ENCODE measurements around the gene ANKLE1.
A peak's percentile ranks its signal among the peaks of the same experiment; 100 is the strongest.

ANKLE1 gene

DNA sequence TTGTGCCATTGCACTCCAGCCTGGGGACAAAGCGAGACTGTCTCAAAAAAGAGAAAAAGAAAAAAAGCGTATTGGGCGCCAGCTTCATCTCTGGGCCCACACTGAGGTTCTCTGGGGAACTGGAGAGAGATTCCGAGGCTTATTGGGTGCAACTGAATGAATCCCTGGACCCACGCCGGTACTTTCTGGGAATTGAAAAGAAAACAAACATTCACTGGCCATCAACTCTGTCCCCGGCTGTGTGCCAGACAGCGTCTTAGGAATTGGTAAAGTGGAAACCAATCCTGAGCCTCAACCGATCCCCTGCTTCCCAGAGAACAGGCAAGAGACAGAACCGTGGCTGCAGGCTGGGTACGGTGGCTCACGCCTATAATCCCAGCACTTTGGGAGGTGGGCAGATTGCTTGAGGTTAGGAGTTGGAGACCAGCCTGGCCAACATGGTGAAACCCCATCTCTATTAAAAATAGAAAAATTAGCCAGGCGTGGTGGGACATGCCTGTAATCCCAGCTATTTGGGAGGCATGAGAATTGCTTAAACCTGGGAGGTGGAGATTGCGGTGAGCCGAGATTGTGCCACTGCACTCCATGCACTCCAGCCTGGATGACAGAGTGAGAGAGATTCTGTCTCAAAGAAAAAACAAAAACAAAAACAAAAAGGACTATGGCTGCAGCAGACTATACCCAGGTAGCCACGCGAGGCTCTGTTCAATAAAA, 44.3 kb downstream of the ANKLE1 start:
- no peak for DNase-seq (ENCODE audit: low read depth)

DNA sequence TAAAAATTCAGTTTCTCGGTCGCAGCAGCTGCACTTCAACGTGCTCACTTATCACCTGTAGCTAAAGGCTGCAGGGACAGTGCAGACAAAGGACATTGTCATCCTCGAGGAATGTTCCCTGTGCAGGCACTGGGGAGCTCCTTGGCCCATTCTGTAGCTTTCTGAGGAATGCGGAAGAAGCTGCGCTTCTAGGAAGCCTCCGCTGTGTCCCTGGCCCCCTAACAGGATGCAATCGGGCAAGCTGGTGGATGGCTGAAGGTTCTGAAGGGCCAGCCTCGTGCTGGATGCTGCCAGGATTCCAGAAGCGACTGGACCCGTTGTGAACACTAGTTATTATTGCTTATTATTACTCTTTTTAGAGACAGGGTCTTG, 44.9 kb downstream of the ANKLE1 start:
- no peak for DNase-seq (ENCODE audit: low read depth)

DNA sequence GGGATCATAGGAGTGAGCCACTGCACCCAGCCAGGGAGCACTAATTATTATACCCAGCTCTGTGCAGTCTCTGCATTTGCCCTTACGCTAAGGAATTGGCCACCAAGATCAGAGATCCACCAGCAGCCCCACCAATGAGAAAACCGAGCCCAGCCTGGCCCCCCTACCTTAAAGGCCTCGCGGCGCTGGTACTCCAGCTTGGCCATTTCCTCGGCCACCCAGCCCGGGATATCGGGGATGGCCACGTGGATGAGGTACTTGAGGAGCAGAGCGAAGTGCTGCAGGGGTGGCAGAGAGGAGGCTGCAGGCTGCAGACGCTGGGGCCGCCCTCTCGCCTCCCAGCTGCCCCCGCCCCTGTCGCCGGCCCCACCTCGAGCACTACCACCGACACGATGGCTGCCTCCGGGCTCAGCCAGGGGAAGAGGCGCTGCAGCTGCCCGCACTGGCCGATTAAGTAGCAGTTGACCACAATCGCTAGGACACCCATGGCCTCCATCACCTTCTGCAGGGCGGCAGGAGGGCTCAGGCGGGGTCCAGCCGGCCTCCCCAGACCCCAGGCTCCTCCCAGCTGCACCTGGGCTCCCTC, 45.5 kb downstream of the ANKLE1 start:
- DNase-seq (ENCODE audit: low read depth): no peak

DNA sequence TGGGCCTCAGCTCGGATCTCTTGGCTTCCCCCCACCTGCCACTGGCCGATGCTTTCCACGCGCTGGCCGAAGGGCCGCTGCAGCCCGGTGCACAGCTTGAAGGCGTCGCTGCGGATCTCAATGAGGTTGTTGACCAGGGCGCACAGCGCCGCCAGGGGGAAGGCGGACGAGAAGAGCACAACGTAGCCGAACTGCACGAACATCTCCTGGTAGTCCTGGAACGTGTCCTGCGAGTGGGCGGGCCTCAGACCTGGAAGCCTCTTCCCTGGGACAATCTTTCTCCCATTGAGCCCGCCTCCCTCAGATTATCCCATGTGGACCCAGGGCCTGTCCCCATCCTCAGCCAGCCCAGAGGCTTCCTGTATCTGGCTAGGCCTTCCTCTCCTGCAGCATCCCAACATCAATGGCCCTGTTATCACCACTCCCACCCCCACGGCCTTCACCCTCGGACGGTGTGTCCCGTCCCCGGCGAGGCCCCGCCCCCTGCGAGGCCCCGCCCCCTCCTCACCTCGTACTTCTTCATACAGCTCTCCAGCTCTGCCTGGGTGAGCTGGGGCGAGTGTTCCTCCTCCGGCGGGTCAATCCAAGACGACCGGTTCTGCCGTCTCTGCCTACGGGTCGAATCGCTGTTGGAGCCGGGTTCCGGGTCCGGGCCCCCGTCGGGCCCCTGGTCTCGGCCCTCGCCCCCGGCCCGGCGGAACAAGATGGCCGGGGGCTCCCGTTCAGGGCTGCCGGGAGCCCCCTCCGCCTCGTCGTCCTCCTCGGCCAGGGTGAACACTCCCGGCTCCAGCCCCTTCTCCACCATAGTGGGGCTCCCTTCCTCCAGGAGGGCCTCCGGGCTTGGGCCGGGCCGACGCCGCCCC, 46.2 kb downstream of the ANKLE1 start:
- no peak for DNase-seq (ENCODE audit: low read depth)

DNA sequence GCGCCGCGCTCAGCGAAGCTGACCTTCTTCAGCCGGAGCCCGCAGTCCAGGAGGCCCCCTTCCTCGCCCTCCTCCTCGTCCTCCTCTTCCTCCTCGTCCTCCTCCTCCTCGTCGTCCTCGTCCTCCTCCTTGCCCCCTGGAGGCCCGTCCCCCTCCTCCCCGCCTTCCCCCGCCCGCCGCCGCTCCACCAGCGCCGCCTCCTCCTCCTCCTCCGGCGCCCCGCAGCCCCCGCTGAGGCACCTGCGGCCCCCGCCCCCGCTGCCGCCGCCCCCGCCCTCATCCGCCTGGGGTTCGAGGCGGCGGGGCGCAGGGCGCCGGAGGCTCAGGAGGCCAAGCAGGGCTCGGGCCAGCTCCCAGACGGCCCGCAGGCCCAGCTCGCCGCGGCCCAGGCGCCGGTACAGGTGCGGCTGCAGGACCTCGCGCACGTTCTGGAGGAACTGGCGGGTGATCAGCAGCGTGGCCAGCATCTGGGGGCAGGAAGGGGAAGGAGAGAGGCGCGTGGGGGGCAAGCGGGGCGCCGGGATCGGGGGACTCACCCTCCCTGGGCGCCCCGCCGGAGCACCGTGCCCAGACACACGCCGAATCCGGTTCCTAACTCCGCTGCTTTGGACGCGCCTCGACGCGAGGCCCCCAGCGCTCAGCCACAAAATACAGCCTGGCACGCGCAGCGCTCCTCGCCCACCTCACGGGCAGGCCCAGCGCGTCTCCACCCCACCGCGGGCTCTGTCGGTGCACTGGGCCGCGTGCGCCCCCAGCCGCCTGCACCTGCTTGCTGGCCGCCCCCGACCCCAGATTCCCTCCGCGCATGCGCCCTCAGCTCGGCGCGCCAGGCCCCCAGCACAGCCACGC, 47.0 kb downstream of the ANKLE1 start:
- DNase-seq (ENCODE audit: low read depth): no peak

DNA sequence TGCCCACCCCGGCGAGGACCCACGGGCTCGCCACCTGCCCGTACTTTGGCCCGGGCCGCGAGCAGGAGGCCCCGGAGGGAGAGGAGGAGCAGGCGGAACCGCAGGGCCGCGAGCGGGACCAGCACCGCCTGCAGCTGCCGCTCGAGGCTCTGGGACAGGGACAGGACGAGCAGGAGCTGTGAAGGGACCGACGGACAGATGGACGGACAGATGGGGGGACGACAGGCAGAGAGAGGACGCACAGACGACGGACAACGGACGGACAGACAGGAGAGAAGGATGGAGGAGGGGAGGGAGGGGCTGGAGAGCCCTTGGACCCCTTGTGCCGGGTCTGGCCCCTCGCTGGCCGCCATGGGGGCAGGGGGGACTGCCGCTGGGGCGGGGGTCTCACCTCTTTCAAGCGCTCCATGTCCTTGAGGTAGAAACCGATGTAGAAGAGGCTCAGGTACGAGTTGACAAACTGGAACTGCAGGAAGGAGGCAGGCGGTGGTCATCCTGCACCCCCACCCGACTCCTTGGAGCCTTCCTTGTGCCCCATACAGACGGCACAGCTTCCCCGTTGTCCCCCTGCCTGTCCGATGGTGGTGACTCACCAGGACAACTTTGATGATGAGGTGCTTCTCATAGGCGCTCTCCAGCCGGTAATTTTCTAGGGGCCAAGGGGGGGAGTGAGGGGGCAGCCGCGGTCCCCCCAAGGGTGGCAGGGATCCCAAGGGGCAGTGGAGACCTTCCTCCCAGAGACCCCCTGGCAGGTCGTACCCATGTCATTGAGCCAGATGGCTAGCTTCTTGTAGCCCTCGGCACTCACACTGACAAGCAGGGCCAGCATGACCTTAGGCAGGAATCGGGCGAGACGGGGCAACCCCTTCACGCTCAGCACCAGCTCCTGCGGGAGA, 47.9 kb downstream of the ANKLE1 start:
- DNase-seq (ENCODE audit: low read depth): no peak

DNA sequence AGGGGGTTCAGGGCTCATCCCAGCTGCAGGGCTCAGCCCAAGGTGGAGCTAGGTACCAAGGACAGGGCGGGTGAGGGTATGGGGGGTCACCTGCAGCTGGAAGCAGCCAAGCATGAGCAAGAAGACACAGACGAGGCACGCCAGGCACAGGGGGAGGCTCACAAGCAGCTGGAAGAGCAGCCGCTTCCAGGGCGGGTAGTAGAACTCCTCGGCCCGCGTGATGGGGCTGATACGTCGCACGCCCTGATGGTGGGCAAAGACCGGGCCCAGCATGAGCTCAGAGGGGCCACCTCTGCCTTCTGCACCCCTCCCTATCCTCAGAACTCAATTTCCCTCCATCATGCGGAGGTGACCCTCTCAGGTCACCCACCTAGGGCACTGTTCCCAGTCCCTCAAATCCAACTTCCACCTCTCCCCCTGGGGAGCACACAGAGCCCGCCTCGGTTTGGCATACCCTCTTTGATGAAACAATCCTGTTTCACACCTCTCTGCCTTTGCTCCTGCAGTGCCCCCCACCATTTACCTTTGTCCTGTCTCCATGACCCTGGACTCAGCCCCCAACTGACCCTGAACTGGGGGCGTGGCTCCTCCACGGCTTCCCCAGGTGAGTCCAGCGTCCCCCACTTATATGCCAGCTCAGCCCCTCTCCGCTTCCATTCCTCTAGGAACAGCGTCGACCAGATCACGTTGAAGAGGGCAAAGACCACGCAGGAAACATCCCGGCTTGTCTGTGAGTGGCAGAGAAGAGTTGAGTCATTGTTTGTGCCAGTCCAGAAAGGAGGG, 48.8 kb downstream of the ANKLE1 start:
- no peak for DNase-seq (ENCODE audit: low read depth)

DNA sequence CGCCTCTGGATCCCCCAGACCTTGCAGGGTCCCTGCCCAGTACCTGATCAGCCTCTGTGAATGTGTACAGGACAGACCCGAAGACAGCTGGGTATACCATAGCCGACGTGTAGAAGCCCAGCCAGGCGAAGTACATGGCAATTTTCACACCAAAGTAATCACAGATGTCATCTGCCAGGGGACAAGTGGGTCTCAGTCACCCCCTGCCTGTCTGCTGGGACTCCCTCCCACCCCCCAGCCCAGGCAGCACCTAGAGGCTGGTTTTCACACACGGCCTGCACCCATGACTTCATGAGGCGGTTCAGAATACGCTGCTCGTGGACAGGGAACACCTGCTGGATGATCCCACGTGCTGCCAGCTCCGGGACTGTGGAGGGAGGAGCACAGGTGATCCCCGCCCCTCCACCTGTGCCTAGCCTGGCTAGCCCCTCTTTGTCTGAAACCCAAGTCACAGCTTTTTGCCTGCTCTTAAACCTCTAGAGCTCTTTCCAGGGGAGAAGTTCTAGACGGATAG, 49.4 kb downstream of the ANKLE1 start:
- DNase-seq (ENCODE audit: low read depth): no peak

DNA sequence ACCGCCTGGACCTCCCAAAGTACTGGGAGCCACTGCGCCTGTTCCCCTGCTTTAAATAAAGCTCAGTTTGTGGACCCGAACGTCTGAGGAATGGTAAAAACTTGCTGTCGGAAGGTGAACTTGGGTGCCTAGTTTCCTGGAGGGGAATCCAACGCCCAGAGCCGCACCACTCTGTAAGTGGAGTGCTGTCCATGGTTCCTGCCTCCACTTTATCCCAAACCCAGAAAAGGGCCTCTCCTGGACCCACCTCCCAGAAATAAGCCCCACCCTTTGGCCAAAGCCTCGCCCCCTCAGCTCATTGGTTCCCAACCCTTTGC, 50.6 kb downstream of the ANKLE1 start:
- no peak for DNase-seq (ENCODE audit: low read depth)

DNA sequence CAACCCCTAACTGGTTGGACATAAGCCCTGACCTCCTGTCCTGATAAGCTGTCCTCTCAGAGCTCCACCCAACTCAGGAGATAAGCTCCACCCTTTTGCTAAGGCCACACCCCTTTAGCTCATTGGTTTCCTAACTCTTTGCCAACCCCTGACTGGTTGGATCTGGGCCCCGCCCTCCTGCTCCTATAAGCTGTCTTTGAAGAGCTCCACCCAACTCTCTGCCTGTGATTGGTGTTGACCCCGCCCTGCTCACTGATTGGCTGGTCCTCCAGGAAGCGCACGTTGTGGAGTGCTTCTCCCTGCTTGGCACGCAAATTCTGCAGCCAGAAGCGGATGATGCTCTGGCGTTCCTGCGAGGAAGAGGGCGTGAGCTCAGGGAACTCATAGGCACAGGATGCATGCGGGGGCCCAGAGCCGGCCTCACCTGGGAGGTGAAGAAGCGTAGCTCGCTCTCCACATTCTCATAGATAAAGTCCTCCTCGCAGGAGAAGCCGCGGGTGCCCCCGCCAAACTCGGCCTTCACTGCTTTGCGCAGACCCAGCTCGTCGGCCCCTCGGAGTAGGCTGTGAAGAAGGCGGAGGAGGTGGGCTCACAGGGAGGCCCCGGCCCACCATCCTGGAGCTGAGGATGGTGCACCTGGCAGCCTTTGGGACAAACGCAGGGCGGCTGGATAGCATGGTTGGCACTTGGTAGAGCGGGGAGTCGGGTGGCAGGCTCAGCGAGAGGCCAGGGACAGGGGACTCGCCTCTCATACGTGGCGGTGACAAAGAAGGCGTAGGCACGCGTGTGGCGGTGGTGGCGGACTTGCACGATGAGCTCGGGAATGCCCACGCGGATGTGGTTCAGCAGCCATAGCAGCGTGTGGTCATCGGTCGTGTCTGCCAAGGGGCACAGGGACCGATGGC, 51.2 kb downstream of the ANKLE1 start:
- DNase-seq (ENCODE audit: low read depth): no peak

DNA sequence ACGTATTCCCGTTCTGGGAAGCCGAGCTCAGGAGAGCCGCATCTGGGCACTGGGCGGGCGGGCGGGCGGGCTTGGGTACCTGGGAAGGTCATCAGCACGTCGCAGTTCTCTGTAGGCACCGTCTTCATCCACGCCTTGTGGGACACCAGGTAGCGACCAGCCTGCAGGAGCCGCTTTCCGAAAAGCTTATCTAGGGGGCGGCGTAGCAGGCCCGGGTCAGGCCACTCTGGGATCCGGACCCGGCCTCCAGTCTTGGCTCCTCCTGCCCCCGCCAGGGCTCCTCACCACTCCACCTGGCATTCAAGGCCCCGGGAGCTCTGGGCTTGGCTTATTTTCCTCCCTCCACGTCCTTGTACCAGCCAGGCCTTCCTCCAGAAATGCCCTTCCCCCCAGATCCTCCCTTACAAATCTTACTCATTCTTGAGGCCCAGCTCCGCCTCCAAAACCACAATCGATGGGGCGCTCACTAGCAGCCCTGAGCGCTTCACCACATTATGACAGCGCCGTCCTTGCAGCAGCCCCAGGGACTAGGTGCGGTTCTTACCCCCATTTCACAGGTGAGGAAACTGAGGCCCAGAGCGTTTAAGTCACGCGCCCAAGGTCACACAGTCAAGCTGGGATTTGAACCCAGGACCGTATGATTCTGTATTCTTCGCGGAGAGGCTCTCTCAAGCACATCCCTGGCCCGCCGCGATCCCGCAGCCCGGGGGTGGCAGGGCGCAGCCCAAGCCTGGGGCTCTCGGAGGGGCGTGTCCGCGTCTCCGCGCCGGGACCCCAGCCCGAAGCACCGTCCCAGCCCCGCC, 52.1 kb downstream of the ANKLE1 start:
- DNase-seq (ENCODE audit: low read depth): peak; percentile 64

DNA sequence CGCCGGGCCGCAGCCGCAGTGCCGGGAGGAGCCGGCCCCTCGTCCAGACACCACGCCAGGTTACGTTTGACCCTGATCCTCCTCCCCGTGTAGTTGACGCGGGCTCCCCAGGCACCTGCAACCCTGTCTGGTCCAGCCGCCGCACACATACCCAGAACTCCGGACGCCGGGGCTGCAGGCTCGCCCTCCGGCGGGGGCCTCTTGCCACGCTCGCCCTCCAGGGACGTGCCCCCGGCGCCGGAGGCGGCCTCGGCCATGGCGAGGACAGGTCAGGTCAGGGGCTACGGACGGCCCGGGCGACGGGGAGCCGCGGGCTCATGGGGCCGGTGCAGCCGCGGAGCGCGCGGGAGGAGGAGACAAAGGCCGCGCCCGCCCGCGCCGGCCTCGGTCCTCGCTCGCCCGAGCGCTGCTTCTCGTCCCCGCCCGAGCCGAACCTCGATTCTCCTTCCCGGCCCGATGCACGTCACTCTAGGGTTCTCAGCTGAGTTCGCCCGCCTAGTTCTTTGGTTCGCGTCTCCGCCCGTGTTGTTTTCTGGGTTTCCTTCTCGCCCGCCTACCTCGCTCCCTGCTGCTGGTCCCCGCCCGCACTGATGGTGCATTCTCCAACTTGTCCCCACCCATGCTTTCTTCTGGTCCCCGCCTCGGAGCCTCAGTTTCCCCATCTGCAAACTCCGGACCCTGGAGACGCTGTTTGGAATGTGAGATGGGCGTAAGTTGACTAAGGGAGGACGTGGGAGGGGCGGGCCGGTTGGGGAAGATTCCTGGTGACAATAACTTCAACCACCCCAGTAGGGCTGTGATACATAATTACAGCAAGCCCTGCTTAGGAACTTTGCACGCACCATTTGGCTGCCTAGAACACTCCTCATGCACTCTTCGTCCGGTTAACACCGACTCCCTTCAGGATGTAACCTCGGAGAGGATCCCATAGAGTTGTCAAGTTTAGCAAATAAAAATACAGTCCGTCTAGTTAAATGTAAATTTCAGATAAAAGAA, 53.0 kb downstream of the ANKLE1 start, which contains the start of gene ANO8:
Gene ANO8, minus strand, starts transcription at position 442 of the 996 bp plus-strand sequence. Its CDS starts 185 bp downstream, at position 257.
- DNase-seq (ENCODE audit: low read depth): peak; percentile 90

DNA sequence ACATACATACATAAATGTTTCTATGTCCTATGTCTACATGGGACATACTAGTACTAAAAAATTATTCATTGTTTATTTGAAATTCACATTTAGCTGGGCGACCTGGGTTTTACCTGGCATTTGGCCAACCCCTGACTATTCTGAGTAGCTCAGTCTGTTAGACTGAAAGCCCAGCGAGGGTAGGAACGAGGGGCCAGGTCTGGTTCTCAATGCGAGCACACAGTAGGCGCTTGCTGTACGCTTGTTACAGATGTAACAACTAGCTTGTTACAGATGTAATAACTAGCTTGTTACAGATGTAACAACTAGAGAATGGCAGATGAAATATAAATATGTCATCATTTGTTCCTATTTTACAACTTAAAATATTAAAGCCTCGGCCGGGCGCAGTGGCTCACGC, 53.9 kb downstream of the ANKLE1 start:
- DNase-seq (ENCODE audit: low read depth): no peak

Measured in stimulated activated CD8-positive, alpha-beta memory T cell treated with anti-CD3 and anti-CD28 coated beads, Interleukin-4, amount 100 ng/mL, for 24 hours (primary cell).